ENCODE data around the gene CHKA. TPM values are rescaled to one million over a fixed set of nuclear protein-coding genes. Genes with fewer than 3 reads are reported as not detected.

Gene CHKA
- total RNA-seq, 1 experiment from 2014 or later = 63.0 TPM

GRCh38 chr11:68028802-68029545, 92.2 kb downstream of the CHKA start:
- no CpG with 5 or more reads among the region's 12 CpGs for WGBS (ENCODE audit: extremely low coverage, insufficient read length, low lambda C conversion rate)
- no peaks in the 10 kb centered on the region for H3K9me3 Mint-ChIP-seq

More at GRCh38 chr11:68028802-68029545, 92.2 kb downstream of the CHKA start:
- H3K9me3 ChIP-seq (ENCODE audit: control insufficient read depth, low read depth, low read length) = no peaks in the 10 kb centered on the region
- H3K4me3 Mint-ChIP-seq = peak overlapping the region; percentile 94 to 96
- H3K27ac Mint-ChIP-seq = peak overlapping the region in 2 of 3 experiments; percentile 63 to 86; a peak in 5 of 7 replicates
- H3K4ac ChIP-seq (ENCODE audit: low read depth, low read length) = no peak overlapping the region
- H3K27me3 ChIP-seq (ENCODE audit: insufficient read depth, low read length) = no peaks in the 10 kb centered on the region
- no peak overlapping the region for H3K23ac ChIP-seq (ENCODE audit: insufficient read length, low read depth, low read length)
- no peak overlapping the region for H2BK20ac ChIP-seq (ENCODE audit: low read depth, low read length, poor library complexity, severe bottlenecking)
- no peak overlapping the region for H2BK12ac ChIP-seq (ENCODE audit: insufficient read length, low read depth, low read length)
- H4K5ac ChIP-seq (ENCODE audit: insufficient read length, low read depth, low read length) = no peak overlapping the region
- H2BK120ac ChIP-seq (ENCODE audit: low read depth, low read length, poor library complexity, severe bottlenecking) = no peak overlapping the region
- DNase-seq = no peak
- peaks cover 5% of the 10 kb centered on the region for H3K79me1 ChIP-seq (ENCODE audit: insufficient read depth, low read depth, low read length, poor library complexity, severe bottlenecking)
- H3K56ac ChIP-seq (ENCODE audit: insufficient read length, low read depth, low read length) = no peak overlapping the region
- no peak overlapping the region for H4K8ac ChIP-seq (replicated peaks; ENCODE audit: insufficient read length, low read depth, low read length)
- no peaks in the 10 kb centered on the region for H3K27me3 Mint-ChIP-seq (ENCODE audit: low read depth)
- no peak overlapping the region for H2AFZ ChIP-seq (ENCODE audit: low read length)
- no peaks in the 10 kb centered on the region for H4K20me1 ChIP-seq (ENCODE audit: control insufficient read depth, insufficient read depth, insufficient read length)
- no peaks in the 10 kb centered on the region; the same call in 1 of the 2 replicates for H3K4me1 ChIP-seq (ENCODE audit: insufficient read depth, low read length)
- no peak overlapping the region for H2BK15ac ChIP-seq (ENCODE audit: low read depth, low read length)
- H3K23me2 ChIP-seq (ENCODE audit: insufficient read length, low read depth, low read length, poor library complexity, severe bottlenecking) = peaks cover 8% of the 10 kb centered on the region
- H4K91ac ChIP-seq (ENCODE audit: insufficient read length, low read depth, low read length) = no peak overlapping the region
- H3K18ac ChIP-seq (ENCODE audit: insufficient read length, low read depth, low read length) = no peak overlapping the region
- no peak overlapping the region for H3K14ac ChIP-seq (ENCODE audit: insufficient read depth, low read length)
- H3K36me3 Mint-ChIP-seq (ENCODE audit: insufficient read depth in 1 of 3, low read depth in 3 of 3) = peaks cover 15 to 38% (median 30%) of the 10 kb centered on the region in 3 experiments; a peak in 6 of 7 replicates
- H3K4me1 Mint-ChIP-seq = peaks cover 22 to 24% of the 10 kb centered on the region in 2 experiments
- no peak overlapping the region for H2BK5ac ChIP-seq (ENCODE audit: insufficient read length, low read length)
- TF ChIP-seq CTCF (conservative IDR thresholded peaks at IDR 0.05) = no peak
- H3K9ac ChIP-seq (ENCODE audit: extremely low read depth, insufficient read length, low read length) = no peak overlapping the region
- H2AK5ac ChIP-seq (ENCODE audit: insufficient read length, low read length) = no peak overlapping the region
- no peak overlapping the region for H3T11ph ChIP-seq (ENCODE audit: low read length)
- H3K4me2 ChIP-seq (ENCODE audit: insufficient read depth, insufficient read length, low read length) = peak overlapping the region; percentile 68
- no peaks in the 10 kb centered on the region for H3K79me2 ChIP-seq (ENCODE audit: insufficient read depth, low read length)
- no peak overlapping the region for H3K27ac ChIP-seq (ENCODE audit: insufficient read length, low read depth, low read length)

Measured in H9 (cell line).